Measurements from ENCODE around the gene PRDM5. TPM values are rescaled to one million over a fixed set of nuclear protein-coding genes. Genes with fewer than 3 reads are reported as not detected.

PRDM5 gene
- polyA plus RNA-seq, 2 donors = 1.4 TPM

GRCh38 chr4:120691536-120691935, 231.0 kb downstream of the PRDM5 start:
- Histone ChIP-seq H3K36me3 (ENCODE audit: control insufficient read depth in 2 of 2, insufficient read depth in 2 of 2, low read length in 1 of 2) (no peaks in the 10 kb centered on the region), H3K9me3 (ENCODE audit: control insufficient read depth in 2 of 2, insufficient read depth in 1 of 2, low read depth in 1 of 2, low read length in 1 of 2) (no peaks in the 10 kb centered on the region), H3K4me3 (ENCODE audit: low read depth in 1 of 2, low read length in 2 of 2) (no peak overlapping the region), H3K27me3 (ENCODE audit: control insufficient read depth in 1 of 2, insufficient read depth in 2 of 2, low read length in 2 of 2) (no peaks in the 10 kb centered on the region), H3K27ac (ENCODE audit: low read depth in 2 of 2, low read length in 1 of 2) (no peak overlapping the region), H3K4me1 (ENCODE audit: control insufficient read depth in 2 of 2, insufficient read depth in 2 of 2, low read length in 1 of 2) (no peaks in the 10 kb centered on the region)

- no peaks in the 10 kb centered on the region for H3K9me3 ChIP-seq (ENCODE audit: control insufficient read depth in 2 of 2, insufficient read depth in 1 of 2, low read depth in 1 of 2, low read length in 1 of 2)
- no peaks in the 10 kb centered on the region for H3K27me3 ChIP-seq (ENCODE audit: control insufficient read depth in 1 of 2, insufficient read depth in 2 of 2, low read length in 2 of 2)
- no peaks in the 10 kb centered on the region for H3K4me1 ChIP-seq (ENCODE audit: control insufficient read depth in 2 of 2, insufficient read depth in 2 of 2, low read length in 1 of 2)
- no peaks in the 10 kb centered on the region for H3K36me3 ChIP-seq (ENCODE audit: control insufficient read depth in 2 of 2, insufficient read depth in 2 of 2, low read length in 1 of 2)
- H3K4me3 ChIP-seq (ENCODE audit: low read depth in 1 of 2, low read length in 2 of 2) = no peak overlapping the region
- H3K27ac ChIP-seq (ENCODE audit: low read depth in 2 of 2, low read length in 1 of 2) = no peak overlapping the region
Observed at GRCh38 chr4:120691106-120691505, 231.4 kb downstream of the PRDM5 start.

GRCh38 chr4:120688791-120689190, 233.7 kb downstream of the PRDM5 start:
- H3K27me3 ChIP-seq (ENCODE audit: control insufficient read depth in 1 of 2, insufficient read depth in 2 of 2, low read length in 2 of 2) = no peaks in the 10 kb centered on the region
- no peaks in the 10 kb centered on the region for H3K9me3 ChIP-seq (ENCODE audit: control insufficient read depth in 2 of 2, insufficient read depth in 1 of 2, low read depth in 1 of 2, low read length in 1 of 2)
- no peak overlapping the region for H3K4me3 ChIP-seq (ENCODE audit: low read depth in 1 of 2, low read length in 2 of 2)
- H3K4me1 ChIP-seq (ENCODE audit: control insufficient read depth in 2 of 2, insufficient read depth in 2 of 2, low read length in 1 of 2) = no peaks in the 10 kb centered on the region
- 75 to 77% methylated on average over 3 of the region's 3 CpGs for WGBS, 2 donors
- no peak overlapping the region for H3K27ac ChIP-seq (ENCODE audit: low read depth in 2 of 2, low read length in 1 of 2)
- no peaks in the 10 kb centered on the region for H3K36me3 ChIP-seq (ENCODE audit: control insufficient read depth in 2 of 2, insufficient read depth in 2 of 2, low read length in 1 of 2)

- Histone ChIP-seq H3K27me3 (ENCODE audit: control insufficient read depth in 1 of 2, insufficient read depth in 2 of 2, low read length in 2 of 2) (no peaks in the 10 kb centered on the region), H3K36me3 (ENCODE audit: control insufficient read depth in 2 of 2, insufficient read depth in 2 of 2, low read length in 1 of 2) (no peaks in the 10 kb centered on the region), H3K4me3 (ENCODE audit: low read depth in 1 of 2, low read length in 2 of 2) (no peak overlapping the region), H3K9me3 (ENCODE audit: control insufficient read depth in 2 of 2, insufficient read depth in 1 of 2, low read depth in 1 of 2, low read length in 1 of 2) (no peaks in the 10 kb centered on the region), H3K4me1 (ENCODE audit: control insufficient read depth in 2 of 2, insufficient read depth in 2 of 2, low read length in 1 of 2) (no peaks in the 10 kb centered on the region), H3K27ac (ENCODE audit: low read depth in 2 of 2, low read length in 1 of 2) (no peak overlapping the region)
- WGBS, 2 donors = 88 to 96% methylated on average over 2 of the region's 2 CpGs
Observed at GRCh38 chr4:120685756-120686278, 236.7 kb downstream of the PRDM5 start.

- H3K27me3 ChIP-seq (ENCODE audit: control insufficient read depth in 1 of 2, insufficient read depth in 2 of 2, low read length in 2 of 2) = no peaks in the 10 kb centered on the region
- no peak overlapping the region for H3K4me3 ChIP-seq (ENCODE audit: low read depth in 1 of 2, low read length in 2 of 2)
- no peaks in the 10 kb centered on the region for H3K9me3 ChIP-seq (ENCODE audit: control insufficient read depth in 2 of 2, insufficient read depth in 1 of 2, low read depth in 1 of 2, low read length in 1 of 2)
- H3K27ac ChIP-seq (ENCODE audit: low read depth in 2 of 2, low read length in 1 of 2) = no peak overlapping the region
- no peaks in the 10 kb centered on the region for H3K4me1 ChIP-seq (ENCODE audit: control insufficient read depth in 2 of 2, insufficient read depth in 2 of 2, low read length in 1 of 2)
- WGBS, 2 donors = 58 to 67% methylated on average over 6 of the region's 6 CpGs
- no peaks in the 10 kb centered on the region for H3K36me3 ChIP-seq (ENCODE audit: control insufficient read depth in 2 of 2, insufficient read depth in 2 of 2, low read length in 1 of 2)
Observed at GRCh38 chr4:120683897-120684540, 238.5 kb downstream of the PRDM5 start.

GRCh38 chr4:120682981-120683380, 239.5 kb downstream of the PRDM5 start:
- WGBS, 2 donors = 74 to 83% methylated on average over 3 of the region's 3 CpGs
- no peaks in the 10 kb centered on the region for H3K9me3 ChIP-seq (ENCODE audit: control insufficient read depth in 2 of 2, insufficient read depth in 1 of 2, low read depth in 1 of 2, low read length in 1 of 2)
- H3K36me3 ChIP-seq (ENCODE audit: control insufficient read depth in 2 of 2, insufficient read depth in 2 of 2, low read length in 1 of 2) = no peaks in the 10 kb centered on the region
- H3K4me3 ChIP-seq (ENCODE audit: low read depth in 1 of 2, low read length in 2 of 2) = no peak overlapping the region
- no peaks in the 10 kb centered on the region for H3K27me3 ChIP-seq (ENCODE audit: control insufficient read depth in 1 of 2, insufficient read depth in 2 of 2, low read length in 2 of 2)
- no peaks in the 10 kb centered on the region for H3K4me1 ChIP-seq (ENCODE audit: control insufficient read depth in 2 of 2, insufficient read depth in 2 of 2, low read length in 1 of 2)
- no peak overlapping the region for H3K27ac ChIP-seq (ENCODE audit: low read depth in 2 of 2, low read length in 1 of 2)

GRCh38 chr4:120680647-120681228, 241.8 kb downstream of the PRDM5 start:
- Histone ChIP-seq H3K9me3 (ENCODE audit: control insufficient read depth in 2 of 2, insufficient read depth in 1 of 2, low read depth in 1 of 2, low read length in 1 of 2) (no peaks in the 10 kb centered on the region), H3K36me3 (ENCODE audit: control insufficient read depth in 2 of 2, insufficient read depth in 2 of 2, low read length in 1 of 2) (no peaks in the 10 kb centered on the region), H3K27me3 (ENCODE audit: control insufficient read depth in 1 of 2, insufficient read depth in 2 of 2, low read length in 2 of 2) (no peaks in the 10 kb centered on the region), H3K4me1 (ENCODE audit: control insufficient read depth in 2 of 2, insufficient read depth in 2 of 2, low read length in 1 of 2) (no peaks in the 10 kb centered on the region), H3K4me3 (ENCODE audit: low read depth in 1 of 2, low read length in 2 of 2) (no peak overlapping the region), H3K27ac (ENCODE audit: low read depth in 2 of 2, low read length in 1 of 2) (no peak overlapping the region)
- WGBS, 2 donors = 67 to 84% methylated on average over 3 of the region's 3 CpGs

- peaks cover 0 to 3% of the 10 kb centered on the region in 2 donors for H3K9me3 ChIP-seq (ENCODE audit: control insufficient read depth in 2 of 2, insufficient read depth in 1 of 2, low read depth in 1 of 2, low read length in 1 of 2)
- H3K27me3 ChIP-seq (ENCODE audit: control insufficient read depth in 1 of 2, insufficient read depth in 2 of 2, low read length in 2 of 2) = no peaks in the 10 kb centered on the region
- WGBS, 2 donors = 84 to 93% methylated on average over 3 of the region's 3 CpGs
- H3K4me1 ChIP-seq (ENCODE audit: control insufficient read depth in 2 of 2, insufficient read depth in 2 of 2, low read length in 1 of 2) = no peaks in the 10 kb centered on the region
- H3K4me3 ChIP-seq (ENCODE audit: low read depth in 1 of 2, low read length in 2 of 2) = no peak overlapping the region
- no peaks in the 10 kb centered on the region for H3K36me3 ChIP-seq (ENCODE audit: control insufficient read depth in 2 of 2, insufficient read depth in 2 of 2, low read length in 1 of 2)
- no peak overlapping the region for H3K27ac ChIP-seq (ENCODE audit: low read depth in 2 of 2, low read length in 1 of 2)
Observed at GRCh38 chr4:120673696-120674095, 248.8 kb downstream of the PRDM5 start.

- Histone ChIP-seq H3K36me3 (ENCODE audit: control insufficient read depth in 2 of 2, insufficient read depth in 2 of 2, low read length in 1 of 2) (no peaks in the 10 kb centered on the region), H3K9me3 (ENCODE audit: control insufficient read depth in 2 of 2, insufficient read depth in 1 of 2, low read depth in 1 of 2, low read length in 1 of 2) (peaks cover 0 to 3% of the 10 kb centered on the region in 2 donors), H3K4me1 (ENCODE audit: control insufficient read depth in 2 of 2, insufficient read depth in 2 of 2, low read length in 1 of 2) (no peaks in the 10 kb centered on the region), H3K27ac (ENCODE audit: low read depth in 2 of 2, low read length in 1 of 2) (no peak overlapping the region), H3K4me3 (ENCODE audit: low read depth in 1 of 2, low read length in 2 of 2) (no peak overlapping the region), H3K27me3 (ENCODE audit: control insufficient read depth in 1 of 2, insufficient read depth in 2 of 2, low read length in 2 of 2) (no peaks in the 10 kb centered on the region)
- WGBS, 2 donors = 91 to 93% methylated on average over 5 of the region's 5 CpGs
Observed at GRCh38 chr4:120672558-120673147, 249.9 kb downstream of the PRDM5 start.

GRCh38 chr4:120672076-120672475, 250.4 kb downstream of the PRDM5 start:
- Histone ChIP-seq H3K27me3 (ENCODE audit: control insufficient read depth in 1 of 2, insufficient read depth in 2 of 2, low read length in 2 of 2) (no peaks in the 10 kb centered on the region), H3K36me3 (ENCODE audit: control insufficient read depth in 2 of 2, insufficient read depth in 2 of 2, low read length in 1 of 2) (no peaks in the 10 kb centered on the region), H3K4me1 (ENCODE audit: control insufficient read depth in 2 of 2, insufficient read depth in 2 of 2, low read length in 1 of 2) (no peaks in the 10 kb centered on the region), H3K4me3 (ENCODE audit: low read depth in 1 of 2, low read length in 2 of 2) (no peak overlapping the region), H3K9me3 (ENCODE audit: control insufficient read depth in 2 of 2, insufficient read depth in 1 of 2, low read depth in 1 of 2, low read length in 1 of 2) (peaks cover 0 to 3% of the 10 kb centered on the region in 2 donors), H3K27ac (ENCODE audit: low read depth in 2 of 2, low read length in 1 of 2) (no peak overlapping the region)
- WGBS, 2 donors = 3 to 26% methylated on average over 1 of the region's 1 CpG
